C4-2B (cell line): ENCODE results near the gene GSK3A.

Experiments
- H3K27ac ChIP-seq: fragments of 450-650 bp; 2 replicates; pipeline ENCODE4 v1.5.1; 2017
- ZFX ChIP-seq: fragments of 450-650 bp; IDR thresholded peaks from 2 replicates; pipeline ENCODE4 v1.6.1; 2017
- TF ChIP-seq, protein P1 (sequence below): fragments of 450-650 bp; conservative IDR thresholded peaks from 2 replicates; pipeline ENCODE4 v1.5.1; 2017; ENCODE audit warnings: mild to moderate bottlenecking

GSK3A gene

GRCh38 chr19:42241279-42241678, 1.1 kb downstream of the GSK3A start:
- H3K27ac ChIP-seq = peak overlapping the region; percentile 92; the same call in 1 of the 2 replicates
- TF ChIP-seq, protein P1, sequence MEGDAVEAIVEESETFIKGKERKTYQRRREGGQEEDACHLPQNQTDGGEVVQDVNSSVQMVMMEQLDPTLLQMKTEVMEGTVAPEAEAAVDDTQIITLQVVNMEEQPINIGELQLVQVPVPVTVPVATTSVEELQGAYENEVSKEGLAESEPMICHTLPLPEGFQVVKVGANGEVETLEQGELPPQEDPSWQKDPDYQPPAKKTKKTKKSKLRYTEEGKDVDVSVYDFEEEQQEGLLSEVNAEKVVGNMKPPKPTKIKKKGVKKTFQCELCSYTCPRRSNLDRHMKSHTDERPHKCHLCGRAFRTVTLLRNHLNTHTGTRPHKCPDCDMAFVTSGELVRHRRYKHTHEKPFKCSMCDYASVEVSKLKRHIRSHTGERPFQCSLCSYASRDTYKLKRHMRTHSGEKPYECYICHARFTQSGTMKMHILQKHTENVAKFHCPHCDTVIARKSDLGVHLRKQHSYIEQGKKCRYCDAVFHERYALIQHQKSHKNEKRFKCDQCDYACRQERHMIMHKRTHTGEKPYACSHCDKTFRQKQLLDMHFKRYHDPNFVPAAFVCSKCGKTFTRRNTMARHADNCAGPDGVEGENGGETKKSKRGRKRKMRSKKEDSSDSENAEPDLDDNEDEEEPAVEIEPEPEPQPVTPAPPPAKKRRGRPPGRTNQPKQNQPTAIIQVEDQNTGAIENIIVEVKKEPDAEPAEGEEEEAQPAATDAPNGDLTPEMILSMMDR = no peak
- no peak for TF ChIP-seq ZFX

DNA sequence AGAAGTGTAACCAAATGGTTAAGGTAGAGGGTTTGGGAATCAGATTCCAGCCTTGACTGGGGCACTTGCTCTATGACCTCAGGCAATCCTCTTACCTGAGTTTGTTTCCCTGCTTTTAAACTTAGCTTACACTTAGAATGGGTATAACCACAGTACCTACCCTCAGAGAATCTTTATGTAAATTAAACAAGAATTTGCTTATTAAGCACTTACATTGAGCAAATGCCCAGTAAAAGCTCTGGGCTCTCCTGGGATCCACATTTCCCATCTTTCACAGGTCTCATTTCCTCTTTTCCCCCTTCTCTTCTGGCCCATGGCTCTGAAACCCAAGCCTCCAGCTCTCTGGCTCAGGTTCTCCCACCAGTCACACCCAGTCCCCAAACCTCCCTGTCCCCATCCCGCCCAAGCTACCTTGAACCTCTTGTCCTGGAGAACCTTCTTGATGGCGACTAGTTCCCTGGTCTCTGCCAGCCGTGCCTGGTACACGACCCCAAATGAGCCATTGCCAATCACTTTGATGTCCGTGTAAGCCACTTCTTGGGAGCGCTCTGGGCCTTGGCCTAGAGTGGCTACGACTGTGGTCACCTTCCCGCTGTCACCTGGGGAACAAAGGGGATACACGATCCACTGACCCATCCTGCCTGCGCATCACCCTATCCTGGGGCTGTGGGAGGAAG, 2.7 kb downstream of the GSK3A start:
- H3K27ac ChIP-seq = no peak overlapping the region

DNA sequence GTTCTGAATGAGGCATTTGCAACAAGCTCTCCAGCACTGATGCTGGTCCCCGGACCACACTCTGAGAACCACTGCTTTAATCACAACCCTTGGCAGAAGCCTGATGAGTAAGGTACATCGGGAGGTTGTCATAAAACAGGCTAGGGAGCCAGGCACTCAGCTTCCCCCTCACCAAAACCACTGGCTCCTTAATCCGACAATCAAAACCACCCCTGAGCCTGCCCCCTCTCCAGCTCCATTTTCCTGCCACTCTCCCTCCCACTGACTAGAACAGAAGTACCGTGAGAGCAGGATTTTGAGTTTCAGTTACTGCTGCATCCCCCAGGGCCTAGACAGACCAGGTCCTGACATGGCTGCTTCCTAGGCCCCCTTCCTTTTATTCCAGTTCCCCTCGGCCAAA, 7.2 kb downstream of the GSK3A start:
- H3K27ac ChIP-seq = no peak overlapping the region
- TF ChIP-seq, protein P1 = no peak
- no peak for TF ChIP-seq ZFX

More for the DNA sequence above, 2.7 kb downstream of the GSK3A start:
- TF ChIP-seq, protein P1 = no peak
- no peak for TF ChIP-seq ZFX

DNA sequence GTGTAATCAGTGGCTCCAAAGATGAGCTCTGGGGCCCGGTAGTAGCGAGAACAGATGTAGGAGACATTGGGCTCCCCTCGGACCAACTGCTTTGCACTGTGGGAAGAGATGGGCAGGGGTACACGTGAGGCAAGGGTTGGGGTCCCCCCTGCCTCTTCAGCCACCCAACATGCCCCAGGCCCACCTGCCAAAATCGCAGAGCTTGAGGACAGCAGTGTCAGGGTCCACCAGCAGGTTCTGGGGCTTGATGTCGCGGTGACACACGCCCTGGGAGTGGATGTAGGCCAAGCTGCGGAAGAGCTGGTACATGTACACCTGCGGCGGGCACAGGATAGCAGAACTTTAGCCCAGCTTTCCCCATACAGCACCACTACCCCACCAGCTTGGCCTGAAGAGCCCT, 8.0 kb downstream of the GSK3A start:
- TF ChIP-seq, protein P1 = no peak
- TF ChIP-seq ZFX = no peak
- H3K27ac ChIP-seq = no peak overlapping the region

DNA sequence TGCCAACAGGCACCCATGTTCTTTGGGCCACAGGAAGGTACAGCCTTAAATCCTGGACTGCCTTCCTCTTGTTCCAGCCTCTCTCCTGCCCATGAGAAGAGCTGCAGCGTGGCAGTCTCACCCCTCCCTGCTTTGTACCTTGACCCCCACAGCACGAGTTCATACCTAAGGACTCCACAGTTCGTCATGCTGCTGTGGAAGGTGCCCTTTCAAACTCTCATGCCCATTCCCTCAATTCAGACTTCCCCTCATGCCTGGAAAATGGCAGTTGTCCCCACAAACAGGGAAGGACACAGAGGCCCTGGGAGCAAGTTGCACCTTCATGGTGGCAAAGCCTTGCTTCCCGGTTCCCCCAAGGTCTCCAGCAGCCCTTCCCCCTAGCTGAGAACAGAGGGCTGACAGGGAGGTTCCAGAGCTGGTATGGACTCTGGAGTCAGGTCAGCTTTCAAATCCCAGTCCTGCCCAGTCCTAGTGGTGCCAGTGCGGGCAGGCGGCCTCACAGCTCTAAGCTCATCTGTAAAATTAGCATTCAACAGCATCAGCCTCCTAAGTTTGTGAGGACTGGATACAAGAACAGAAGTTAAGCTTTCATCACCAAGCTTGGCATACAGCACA, 8.6 kb downstream of the GSK3A start:
- TF ChIP-seq, protein P1 = no peak
- TF ChIP-seq ZFX = no peak
- no peak overlapping the region for H3K27ac ChIP-seq

DNA sequence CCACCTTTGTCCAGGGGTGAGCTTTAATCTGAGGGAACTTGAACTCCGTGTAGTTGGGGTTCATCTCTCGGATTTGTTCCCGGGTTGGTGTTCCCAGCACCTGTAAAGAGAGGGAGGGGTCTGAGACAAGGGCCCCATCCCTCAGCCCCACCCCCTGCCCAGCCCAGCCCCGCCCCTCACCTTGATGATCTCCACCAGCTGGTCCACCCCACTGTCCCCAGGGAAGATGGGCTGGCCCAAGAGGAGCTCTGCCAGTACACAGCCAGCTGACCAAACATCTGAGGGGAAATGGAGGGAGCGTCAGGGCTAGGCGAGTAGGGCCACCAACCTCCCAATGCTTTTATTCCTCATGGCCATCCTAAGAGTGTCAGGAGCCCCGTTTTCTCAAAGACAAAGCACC, 9.3 kb downstream of the GSK3A start:
- H3K27ac ChIP-seq = no peak overlapping the region
- TF ChIP-seq ZFX = no peak
- TF ChIP-seq, protein P1 = no peak

DNA sequence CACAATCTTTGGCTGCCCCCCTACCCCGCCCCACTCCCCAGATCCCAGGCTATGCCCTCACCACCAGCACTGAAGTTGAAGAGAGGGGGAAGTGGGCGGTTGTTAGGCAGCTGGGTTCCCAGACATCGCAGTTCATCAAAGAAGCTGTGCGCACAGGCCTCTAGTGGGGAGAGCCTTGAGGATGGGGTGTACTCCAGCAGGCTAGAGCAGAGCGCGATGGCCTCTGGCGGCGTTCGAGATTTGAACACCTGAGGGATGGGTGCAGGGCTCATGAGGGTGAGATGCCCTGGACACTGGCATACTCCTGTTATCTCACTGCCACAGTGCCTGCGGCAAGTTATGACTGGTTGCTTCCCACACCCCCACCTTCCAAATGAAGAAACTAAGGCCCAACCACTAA, 10.0 kb downstream of the GSK3A start:
- no peak overlapping the region for H3K27ac ChIP-seq
- no peak for TF ChIP-seq ZFX
- TF ChIP-seq, protein P1 = no peak
